GM12873 (cell line): Measurements from ENCODE around the gene RYR2.
A peak's percentile ranks its signal among the peaks of the same experiment; 100 is the strongest.

Source experiments
- TF ChIP-seq, protein P1 (sequence below): IDR thresholded peaks from 2 replicates; pipeline ENCODE4 v1.5.1; 2012; ENCODE audit warnings: low read depth, mild to moderate bottlenecking, moderate library complexity, low read length, control low read depth; ENCODE audit not compliant: insufficient read depth; ENCODE audit errors: missing control alignments

RYR2 gene

DNA sequence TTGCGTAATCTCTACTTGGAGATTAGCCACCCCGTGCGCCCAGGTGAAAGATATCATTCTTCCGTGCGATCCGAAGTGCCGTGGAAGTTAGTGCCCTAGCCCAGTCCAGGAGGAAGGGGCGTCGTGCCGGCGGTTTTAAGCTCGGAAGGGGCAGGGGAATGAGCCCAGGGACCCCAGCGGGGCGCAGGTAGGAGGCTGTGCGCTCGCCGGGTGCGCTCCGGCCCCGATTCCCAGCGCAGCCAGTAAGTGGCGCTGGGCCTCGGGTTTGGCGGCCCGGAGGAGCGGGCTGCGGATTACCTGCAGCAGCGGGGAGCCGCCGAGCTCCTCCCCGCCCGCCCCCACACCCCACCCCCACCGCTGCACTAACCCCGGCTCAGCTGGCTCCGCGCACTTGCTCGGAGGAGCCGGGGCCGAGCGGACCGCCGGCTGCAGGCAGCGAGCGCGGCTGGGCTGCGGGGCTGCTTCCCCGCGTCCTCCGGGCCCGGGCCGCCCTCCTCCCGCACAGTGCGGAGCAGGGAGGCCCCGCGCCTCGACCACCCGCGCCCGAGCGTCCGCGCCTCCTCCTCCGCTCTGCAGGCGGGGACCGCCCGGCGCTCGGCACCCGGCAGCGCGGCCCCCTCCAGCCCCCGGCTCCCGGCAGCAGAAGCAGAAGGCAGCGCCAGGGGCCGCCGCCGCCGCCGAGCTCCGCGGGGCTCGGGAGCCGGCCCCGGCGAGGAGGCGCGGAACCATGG, at the start of gene RYR2:
RYR2 (plus strand) TSS at position 390 of the 731 bp plus-strand sequence; CDS start at position 728, 338 bp downstream.
- TF ChIP-seq, protein P1, sequence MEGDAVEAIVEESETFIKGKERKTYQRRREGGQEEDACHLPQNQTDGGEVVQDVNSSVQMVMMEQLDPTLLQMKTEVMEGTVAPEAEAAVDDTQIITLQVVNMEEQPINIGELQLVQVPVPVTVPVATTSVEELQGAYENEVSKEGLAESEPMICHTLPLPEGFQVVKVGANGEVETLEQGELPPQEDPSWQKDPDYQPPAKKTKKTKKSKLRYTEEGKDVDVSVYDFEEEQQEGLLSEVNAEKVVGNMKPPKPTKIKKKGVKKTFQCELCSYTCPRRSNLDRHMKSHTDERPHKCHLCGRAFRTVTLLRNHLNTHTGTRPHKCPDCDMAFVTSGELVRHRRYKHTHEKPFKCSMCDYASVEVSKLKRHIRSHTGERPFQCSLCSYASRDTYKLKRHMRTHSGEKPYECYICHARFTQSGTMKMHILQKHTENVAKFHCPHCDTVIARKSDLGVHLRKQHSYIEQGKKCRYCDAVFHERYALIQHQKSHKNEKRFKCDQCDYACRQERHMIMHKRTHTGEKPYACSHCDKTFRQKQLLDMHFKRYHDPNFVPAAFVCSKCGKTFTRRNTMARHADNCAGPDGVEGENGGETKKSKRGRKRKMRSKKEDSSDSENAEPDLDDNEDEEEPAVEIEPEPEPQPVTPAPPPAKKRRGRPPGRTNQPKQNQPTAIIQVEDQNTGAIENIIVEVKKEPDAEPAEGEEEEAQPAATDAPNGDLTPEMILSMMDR: peak; percentile 28

DNA sequence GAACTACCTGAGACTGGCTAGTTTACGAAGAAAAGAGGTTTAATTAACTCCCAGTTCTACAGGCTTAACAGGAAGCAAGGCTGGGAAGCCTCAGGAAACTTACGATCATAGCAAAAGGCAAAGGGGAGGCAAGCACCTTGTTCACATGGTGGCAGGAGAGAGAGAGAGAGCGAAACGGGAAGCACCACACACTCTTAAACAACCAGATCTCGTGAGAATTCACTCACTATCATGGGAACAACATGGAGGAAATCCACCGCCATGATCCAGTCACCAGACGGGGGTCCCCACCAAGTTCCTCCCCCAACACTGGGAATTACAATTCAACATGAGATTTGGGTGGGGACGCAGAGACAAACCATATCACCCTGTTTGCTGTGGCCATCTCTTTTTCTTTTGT, 49.5 kb upstream of the RYR2 start:
- TF ChIP-seq, protein P1: no peak

DNA sequence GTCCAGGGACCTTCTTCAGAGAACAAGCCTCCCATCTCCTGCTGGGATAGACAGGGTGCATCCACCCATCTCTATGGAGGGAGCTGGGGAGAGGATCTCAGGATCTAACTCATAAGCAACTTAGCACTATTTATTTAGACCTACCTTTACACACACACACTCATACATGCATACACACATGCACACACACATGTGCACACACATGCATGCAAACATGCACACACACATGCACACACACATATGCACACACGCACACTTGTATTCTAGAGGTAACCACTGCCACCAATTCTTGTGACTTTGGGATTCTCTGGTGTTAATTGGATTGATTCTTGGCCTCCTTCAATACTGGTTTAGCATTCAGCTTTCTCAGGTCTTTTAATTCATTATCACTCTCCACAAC, 47.5 kb upstream of the RYR2 start:
- TF ChIP-seq, protein P1: no peak

DNA sequence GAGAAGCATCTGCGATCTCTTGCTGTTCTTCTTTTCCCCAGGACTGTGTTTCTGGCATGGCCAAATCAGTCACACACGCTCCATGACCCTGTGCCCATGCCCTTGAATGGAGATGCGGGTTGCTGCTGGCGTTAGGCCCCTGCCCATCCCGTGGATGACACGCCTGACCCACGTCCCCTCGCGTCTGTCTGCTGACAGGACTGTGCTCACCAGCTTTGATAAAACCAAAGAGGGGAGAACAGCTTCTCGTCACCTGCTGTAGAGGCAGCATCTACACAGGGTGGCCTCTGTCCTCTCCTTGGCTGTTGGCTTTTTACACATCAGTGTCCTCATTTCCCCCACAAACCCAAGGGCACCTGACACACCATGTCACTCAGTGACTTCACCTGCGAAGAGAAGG, 44.6 kb upstream of the RYR2 start:
- TF ChIP-seq, protein P1: no peak

DNA sequence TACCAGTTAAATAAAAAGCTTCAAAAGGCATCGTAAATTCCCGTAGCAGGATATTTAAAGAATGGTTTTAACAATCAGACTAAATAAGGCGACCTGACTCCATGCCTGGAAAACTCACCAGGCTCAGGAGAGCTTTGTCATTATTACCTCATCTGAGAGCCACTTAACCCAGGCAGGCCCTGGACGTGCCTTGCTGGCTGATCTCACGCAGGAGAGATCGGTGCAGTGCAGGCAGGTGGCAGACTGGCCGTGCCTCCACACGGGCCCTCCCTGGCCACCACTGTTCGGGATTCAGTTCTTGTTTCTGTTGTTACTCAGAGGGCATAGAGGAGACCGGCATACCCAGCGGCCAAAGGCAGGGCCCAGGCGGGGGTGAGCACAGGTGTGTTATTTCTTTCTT, 44.1 kb upstream of the RYR2 start:
- TF ChIP-seq, protein P1: no peak

DNA sequence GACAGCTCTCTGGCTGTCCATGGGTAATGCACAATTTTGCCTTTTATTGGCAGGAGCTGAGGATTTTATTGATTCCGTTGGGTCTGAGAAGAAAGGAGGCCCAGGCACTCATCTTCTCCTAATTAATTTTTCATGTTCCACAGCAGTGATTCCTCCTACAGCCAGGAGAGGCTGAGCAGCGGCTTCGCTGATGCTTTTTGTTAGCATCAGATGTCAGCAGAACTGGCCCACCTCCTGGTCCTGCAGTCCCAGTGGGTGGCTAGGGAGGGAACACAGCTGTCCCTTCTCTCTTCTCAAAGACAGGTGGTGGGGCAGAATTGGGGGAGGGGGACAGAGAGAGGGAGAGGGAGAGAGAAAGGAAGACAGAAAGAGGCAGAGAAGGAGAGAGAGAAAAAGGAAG, 43.4 kb upstream of the RYR2 start:
- TF ChIP-seq, protein P1: no peak

DNA sequence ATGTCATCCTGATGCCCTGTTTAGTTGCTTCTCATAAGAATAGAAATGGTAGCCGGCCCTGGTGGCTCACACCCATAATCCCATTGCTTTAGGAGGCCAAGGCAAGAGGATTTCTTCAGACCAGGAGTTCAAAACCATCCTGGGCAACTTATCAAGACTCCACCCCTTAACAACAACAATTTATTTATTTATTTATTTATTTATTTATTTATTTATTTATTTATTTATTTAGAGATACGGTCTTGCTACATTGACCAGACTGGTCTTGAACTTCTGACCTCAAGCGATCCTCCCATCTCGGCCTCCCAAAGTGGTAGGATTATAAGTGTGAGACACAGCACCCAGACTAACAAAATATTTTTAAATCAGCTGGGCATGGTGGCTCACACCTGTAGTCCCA, 41.8 kb upstream of the RYR2 start:
- TF ChIP-seq, protein P1: no peak
